ENCODE measurements around the gene ANKS1B.
"Not testable (repeated sequence)": the region's sequence is repeated elsewhere in the genome, so short reads cannot be mapped to it uniquely, and the experiment has no call there.

The ANKS1B gene

DNA sequence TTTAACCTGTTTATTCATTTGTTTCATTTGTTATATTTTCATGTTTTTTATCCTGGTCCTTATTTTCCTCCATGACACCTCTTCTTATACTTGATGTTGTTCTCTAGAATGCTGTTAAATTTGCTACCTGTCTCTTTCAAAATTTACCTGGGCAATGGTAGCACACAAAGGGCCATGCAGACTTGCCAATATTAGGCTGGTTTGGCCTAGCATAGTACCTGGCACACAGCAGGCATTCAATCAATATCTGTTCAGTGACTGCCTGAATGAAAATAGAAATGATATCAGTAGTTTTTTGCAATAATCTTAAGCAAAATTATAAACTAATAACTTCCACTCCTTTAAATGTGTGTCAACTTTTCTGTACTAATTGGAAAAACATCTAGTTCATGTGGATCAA is 1014.5 kb downstream of the ANKS1B start:
- TF ChIP-seq, protein P1, sequence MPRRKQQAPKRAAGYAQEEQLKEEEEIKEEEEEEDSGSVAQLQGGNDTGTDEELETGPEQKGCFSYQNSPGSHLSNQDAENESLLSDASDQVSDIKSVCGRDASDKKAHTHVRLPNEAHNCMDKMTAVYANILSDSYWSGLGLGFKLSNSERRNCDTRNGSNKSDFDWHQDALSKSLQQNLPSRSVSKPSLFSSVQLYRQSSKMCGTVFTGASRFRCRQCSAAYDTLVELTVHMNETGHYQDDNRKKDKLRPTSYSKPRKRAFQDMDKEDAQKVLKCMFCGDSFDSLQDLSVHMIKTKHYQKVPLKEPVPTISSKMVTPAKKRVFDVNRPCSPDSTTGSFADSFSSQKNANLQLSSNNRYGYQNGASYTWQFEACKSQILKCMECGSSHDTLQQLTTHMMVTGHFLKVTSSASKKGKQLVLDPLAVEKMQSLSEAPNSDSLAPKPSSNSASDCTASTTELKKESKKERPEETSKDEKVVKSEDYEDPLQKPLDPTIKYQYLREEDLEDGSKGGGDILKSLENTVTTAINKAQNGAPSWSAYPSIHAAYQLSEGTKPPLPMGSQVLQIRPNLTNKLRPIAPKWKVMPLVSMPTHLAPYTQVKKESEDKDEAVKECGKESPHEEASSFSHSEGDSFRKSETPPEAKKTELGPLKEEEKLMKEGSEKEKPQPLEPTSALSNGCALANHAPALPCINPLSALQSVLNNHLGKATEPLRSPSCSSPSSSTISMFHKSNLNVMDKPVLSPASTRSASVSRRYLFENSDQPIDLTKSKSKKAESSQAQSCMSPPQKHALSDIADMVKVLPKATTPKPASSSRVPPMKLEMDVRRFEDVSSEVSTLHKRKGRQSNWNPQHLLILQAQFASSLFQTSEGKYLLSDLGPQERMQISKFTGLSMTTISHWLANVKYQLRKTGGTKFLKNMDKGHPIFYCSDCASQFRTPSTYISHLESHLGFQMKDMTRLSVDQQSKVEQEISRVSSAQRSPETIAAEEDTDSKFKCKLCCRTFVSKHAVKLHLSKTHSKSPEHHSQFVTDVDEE (CRISPR knock-in tag; IDR thresholded peaks at IDR 0.05), result no peak
- TF ChIP-seq ZNF8 (CRISPR knock-in tag; IDR thresholded peaks at IDR 0.05), result no peak
- TF ChIP-seq ARNTL (CRISPR knock-in tag; IDR thresholded peaks at IDR 0.05; ENCODE audit: borderline replicate concordance, low read depth), result no peak
- TF ChIP-seq TOX (CRISPR knock-in tag; IDR thresholded peaks at IDR 0.05; ENCODE audit: borderline replicate concordance), result no peak
- no peak for TF ChIP-seq ZC3H10 (CRISPR knock-in tag; IDR thresholded peaks at IDR 0.05)
- no peak for TF ChIP-seq RARB (CRISPR knock-in tag; IDR thresholded peaks at IDR 0.05)
- TF ChIP-seq ESRRG (CRISPR knock-in tag; IDR thresholded peaks at IDR 0.05), result no peak
- no peak for TF ChIP-seq OSR1 (CRISPR knock-in tag; IDR thresholded peaks at IDR 0.05)
- no peak for TF ChIP-seq ISL1 (CRISPR knock-in tag; IDR thresholded peaks at IDR 0.05)
- TF ChIP-seq CSDC2 (CRISPR knock-in tag; IDR thresholded peaks at IDR 0.05), result no peak
- TF ChIP-seq ZFP3 (CRISPR knock-in tag; IDR thresholded peaks at IDR 0.05), result no peak
- TF ChIP-seq PPARA (CRISPR knock-in tag; IDR thresholded peaks at IDR 0.05; ENCODE audit: borderline replicate concordance), result no peak
- TF ChIP-seq, protein P2, sequence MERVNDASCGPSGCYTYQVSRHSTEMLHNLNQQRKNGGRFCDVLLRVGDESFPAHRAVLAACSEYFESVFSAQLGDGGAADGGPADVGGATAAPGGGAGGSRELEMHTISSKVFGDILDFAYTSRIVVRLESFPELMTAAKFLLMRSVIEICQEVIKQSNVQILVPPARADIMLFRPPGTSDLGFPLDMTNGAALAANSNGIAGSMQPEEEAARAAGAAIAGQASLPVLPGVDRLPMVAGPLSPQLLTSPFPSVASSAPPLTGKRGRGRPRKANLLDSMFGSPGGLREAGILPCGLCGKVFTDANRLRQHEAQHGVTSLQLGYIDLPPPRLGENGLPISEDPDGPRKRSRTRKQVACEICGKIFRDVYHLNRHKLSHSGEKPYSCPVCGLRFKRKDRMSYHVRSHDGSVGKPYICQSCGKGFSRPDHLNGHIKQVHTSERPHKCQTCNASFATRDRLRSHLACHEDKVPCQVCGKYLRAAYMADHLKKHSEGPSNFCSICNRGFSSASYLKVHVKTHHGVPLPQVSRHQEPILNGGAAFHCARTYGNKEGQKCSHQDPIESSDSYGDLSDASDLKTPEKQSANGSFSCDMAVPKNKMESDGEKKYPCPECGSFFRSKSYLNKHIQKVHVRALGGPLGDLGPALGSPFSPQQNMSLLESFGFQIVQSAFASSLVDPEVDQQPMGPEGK (CRISPR knock-in tag; IDR thresholded peaks at IDR 0.05; ENCODE audit: borderline replicate concordance), result no peak
- TF ChIP-seq, protein P3, sequence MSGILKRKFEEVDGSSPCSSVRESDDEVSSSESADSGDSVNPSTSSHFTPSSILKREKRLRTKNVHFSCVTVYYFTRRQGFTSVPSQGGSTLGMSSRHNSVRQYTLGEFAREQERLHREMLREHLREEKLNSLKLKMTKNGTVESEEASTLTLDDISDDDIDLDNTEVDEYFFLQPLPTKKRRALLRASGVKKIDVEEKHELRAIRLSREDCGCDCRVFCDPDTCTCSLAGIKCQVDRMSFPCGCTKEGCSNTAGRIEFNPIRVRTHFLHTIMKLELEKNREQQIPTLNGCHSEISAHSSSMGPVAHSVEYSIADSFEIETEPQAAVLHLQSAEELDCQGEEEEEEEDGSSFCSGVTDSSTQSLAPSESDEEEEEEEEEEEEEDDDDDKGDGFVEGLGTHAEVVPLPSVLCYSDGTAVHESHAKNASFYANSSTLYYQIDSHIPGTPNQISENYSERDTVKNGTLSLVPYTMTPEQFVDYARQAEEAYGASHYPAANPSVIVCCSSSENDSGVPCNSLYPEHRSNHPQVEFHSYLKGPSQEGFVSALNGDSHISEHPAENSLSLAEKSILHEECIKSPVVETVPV (CRISPR knock-in tag; IDR thresholded peaks at IDR 0.05), result no peak
- TF ChIP-seq ZNF565 (CRISPR knock-in tag; conservative IDR thresholded peaks at IDR 0.05; ENCODE audit: low read depth), result no peak
- ATAC-seq, result no peak

DNA sequence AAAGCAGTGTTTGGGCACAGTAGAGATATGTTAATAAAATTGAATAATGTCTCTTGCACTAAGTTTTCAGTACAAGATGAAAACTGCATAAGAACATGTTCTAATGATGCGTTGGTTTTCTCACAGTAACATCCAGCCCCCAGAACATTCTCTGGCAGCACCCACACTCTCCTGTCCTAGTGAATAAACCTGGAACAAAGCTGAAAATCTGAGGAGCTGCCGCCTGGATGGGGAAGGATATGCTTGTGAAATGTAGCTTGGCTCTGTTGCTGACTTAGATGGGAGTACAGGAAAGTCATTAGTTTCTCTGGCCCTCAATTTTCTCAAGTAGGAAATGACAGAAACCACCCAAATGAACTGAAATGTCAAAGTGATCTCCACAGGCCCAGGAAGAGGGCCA is 1015.8 kb downstream of the ANKS1B start:
- TF ChIP-seq, protein P2 (CRISPR knock-in tag; IDR thresholded peaks at IDR 0.05; ENCODE audit: borderline replicate concordance), result no peak
- TF ChIP-seq ESRRG (CRISPR knock-in tag; IDR thresholded peaks at IDR 0.05), result no peak
- TF ChIP-seq, protein P1 (CRISPR knock-in tag; IDR thresholded peaks at IDR 0.05), result no peak
- ATAC-seq, result no peak

DNA sequence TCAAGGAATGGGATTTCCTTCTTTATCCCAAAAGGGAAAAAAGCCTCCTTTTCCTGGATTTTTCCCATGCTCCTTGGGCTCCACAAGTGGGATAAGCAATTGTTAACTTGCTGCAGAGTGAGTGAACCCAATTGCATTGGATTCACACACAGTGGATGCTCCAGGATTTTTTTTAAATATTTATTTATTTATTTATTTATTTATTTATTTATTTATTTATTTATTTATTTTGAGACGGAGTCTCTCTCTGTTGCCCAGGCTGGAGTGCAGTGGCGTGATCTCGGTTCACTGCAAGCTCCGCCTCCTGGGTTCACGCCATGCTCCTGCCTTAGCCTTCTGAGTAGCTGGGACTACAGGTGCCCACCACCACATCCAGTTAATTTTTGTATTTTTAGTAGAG is 1027.6 kb downstream of the ANKS1B start:
- ATAC-seq, result not testable (repeated sequence)

DNA sequence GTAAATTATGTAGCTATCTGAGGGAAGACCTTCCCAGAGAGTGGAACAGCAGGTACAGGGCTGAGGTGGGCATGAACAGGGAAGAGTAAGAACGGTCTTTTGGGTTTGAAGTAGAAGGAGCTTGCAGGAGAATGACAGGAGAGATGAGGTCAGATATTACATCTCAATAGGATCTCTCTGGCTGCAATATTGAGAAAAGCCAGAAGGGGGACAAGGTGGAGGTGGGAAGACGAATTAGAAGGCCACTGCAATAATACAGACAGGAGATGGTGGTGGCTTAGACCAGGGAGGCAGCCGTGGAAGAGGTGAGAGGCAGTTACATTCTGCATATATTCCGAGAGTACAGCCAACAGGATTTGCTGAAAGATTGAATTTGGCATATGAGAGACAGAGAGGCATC is 1029.5 kb downstream of the ANKS1B start:
- ATAC-seq, result peak; percentile 78
- TF ChIP-seq ZC3H10 (CRISPR knock-in tag; IDR thresholded peaks at IDR 0.05) (no peak), RARB (CRISPR knock-in tag; IDR thresholded peaks at IDR 0.05) (no peak), BACH2 (CRISPR knock-in tag; IDR thresholded peaks at IDR 0.05; ENCODE audit: borderline replicate concordance) (no peak), OSR1 (CRISPR knock-in tag; IDR thresholded peaks at IDR 0.05) (no peak), ZNF565 (CRISPR knock-in tag; conservative IDR thresholded peaks at IDR 0.05; ENCODE audit: low read depth) (no peak), ZNF70 (CRISPR knock-in tag; IDR thresholded peaks at IDR 0.05) (no peak), ZFP30 (CRISPR knock-in tag; IDR thresholded peaks at IDR 0.05) (no peak), CSDC2 (CRISPR knock-in tag; IDR thresholded peaks at IDR 0.05) (no peak)
- TF ChIP-seq, protein P4, sequence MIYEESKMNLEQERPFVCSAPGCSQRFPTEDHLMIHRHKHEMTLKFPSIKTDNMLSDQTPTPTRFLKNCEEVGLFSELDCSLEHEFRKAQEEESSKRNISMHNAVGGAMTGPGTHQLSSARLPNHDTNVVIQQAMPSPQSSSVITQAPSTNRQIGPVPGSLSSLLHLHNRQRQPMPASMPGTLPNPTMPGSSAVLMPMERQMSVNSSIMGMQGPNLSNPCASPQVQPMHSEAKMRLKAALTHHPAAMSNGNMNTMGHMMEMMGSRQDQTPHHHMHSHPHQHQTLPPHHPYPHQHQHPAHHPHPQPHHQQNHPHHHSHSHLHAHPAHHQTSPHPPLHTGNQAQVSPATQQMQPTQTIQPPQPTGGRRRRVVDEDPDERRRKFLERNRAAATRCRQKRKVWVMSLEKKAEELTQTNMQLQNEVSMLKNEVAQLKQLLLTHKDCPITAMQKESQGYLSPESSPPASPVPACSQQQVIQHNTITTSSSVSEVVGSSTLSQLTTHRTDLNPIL (CRISPR knock-in tag; IDR thresholded peaks at IDR 0.05; ENCODE audit: low read depth), result no peak
- TF ChIP-seq, protein P5, sequence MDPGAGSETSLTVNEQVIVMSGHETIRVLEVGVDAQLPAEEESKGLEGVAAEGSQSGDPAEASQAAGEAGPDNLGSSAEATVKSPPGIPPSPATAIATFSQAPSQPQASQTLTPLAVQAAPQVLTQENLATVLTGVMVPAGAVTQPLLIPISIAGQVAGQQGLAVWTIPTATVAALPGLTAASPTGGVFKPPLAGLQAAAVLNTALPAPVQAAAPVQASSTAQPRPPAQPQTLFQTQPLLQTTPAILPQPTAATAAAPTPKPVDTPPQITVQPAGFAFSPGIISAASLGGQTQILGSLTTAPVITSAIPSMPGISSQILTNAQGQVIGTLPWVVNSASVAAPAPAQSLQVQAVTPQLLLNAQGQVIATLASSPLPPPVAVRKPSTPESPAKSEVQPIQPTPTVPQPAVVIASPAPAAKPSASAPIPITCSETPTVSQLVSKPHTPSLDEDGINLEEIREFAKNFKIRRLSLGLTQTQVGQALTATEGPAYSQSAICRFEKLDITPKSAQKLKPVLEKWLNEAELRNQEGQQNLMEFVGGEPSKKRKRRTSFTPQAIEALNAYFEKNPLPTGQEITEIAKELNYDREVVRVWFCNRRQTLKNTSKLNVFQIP (CRISPR knock-in tag; IDR thresholded peaks at IDR 0.05; ENCODE audit: borderline replicate concordance, low read depth), result no peak
- TF ChIP-seq, protein P2 (CRISPR knock-in tag; IDR thresholded peaks at IDR 0.05; ENCODE audit: borderline replicate concordance), result no peak
